ENCODE results near the gene SLAMF8.
A peak's percentile ranks its signal among the peaks of the same experiment; 100 is the strongest.

SLAMF8 gene

DNA sequence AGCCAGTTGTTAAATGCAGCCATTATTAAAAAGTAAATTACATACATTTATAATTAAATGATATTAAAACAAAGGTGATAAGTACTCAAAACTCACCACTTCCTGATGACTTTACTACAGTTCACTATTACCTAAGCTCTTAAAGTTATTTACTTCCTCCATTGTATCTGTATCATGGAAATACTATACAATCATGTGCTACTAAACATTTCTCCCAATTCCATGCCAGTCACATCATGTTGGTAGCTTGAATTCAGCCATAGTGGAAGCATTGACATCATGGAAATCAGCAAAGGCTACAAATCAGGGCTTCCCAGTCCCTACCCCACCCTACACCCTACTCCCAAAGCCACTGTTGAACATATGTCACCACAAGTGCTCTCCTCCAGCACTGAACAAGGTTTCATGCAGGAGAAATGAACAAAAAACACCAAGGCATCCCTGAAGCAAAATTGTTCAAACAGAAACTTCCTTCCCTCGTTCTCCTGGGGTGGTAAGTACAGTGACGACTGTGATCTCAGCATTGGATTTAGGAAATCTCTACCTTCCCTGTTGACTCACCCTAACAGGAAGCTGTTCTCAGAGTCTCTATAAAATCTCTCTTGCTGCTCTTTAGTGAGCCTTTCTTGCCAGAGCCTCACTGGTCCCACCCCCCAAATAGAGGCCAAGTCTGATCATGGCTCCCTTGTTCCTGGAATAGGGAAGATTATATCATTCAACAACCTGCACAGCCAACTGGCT lies 23.1 kb downstream of the SLAMF8 start:
- no peak for DNase-seq (ENCODE audit: low spot score)

DNA sequence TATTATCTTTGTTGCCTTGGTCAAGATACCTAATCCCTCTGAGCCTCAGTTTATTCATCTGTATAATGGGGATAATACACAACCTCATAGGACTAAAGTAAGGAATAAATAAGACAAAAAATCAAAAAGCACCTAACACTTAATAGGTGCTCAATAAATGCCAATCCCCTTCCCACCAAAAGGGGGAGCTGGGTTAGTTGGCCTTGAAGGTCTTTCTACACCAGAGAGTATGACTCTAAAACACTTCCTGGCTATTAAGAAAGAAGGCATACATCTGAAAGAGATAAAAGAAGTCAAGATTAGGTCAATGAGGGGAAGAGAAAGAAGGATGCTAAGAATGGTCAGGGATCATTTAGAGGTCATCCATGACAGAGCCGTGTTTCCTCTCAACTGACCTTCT lies 24.7 kb downstream of the SLAMF8 start:
- DNase-seq (ENCODE audit: low spot score), result peak; percentile 15

DNA sequence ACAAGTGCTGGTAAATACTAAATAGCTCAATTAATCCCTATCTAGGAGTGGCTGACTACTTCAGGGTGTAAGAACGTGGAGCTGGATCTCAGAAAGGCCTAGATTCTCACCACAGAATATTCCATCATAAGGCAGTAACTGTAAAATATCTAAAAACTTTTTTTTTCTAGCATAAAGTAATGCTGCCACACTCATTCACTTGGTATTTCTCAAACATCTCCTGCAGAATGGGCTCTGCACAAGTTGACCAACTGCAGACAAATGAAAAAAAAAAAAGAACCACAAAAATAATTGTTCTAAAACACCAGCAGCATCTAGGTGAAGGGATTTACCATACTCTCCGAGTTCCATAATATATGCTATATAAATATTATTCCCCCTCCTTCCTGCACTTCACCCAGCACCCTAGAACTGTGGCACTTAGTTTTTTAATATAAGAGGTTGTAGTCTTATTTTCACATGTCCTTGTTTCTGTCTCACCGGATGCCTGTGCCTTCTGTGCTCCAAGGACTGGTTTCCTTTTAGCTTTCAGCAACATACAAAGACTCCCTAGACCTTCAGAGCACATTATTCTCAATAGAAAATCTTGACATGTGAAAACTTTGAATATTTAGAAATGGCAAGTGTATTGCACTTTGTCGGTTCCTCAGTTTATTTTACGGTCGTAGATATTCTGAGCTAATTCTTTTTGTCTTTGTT lies 26.9 kb downstream of the SLAMF8 start:
- no peak for DNase-seq (ENCODE audit: low spot score)

DNA sequence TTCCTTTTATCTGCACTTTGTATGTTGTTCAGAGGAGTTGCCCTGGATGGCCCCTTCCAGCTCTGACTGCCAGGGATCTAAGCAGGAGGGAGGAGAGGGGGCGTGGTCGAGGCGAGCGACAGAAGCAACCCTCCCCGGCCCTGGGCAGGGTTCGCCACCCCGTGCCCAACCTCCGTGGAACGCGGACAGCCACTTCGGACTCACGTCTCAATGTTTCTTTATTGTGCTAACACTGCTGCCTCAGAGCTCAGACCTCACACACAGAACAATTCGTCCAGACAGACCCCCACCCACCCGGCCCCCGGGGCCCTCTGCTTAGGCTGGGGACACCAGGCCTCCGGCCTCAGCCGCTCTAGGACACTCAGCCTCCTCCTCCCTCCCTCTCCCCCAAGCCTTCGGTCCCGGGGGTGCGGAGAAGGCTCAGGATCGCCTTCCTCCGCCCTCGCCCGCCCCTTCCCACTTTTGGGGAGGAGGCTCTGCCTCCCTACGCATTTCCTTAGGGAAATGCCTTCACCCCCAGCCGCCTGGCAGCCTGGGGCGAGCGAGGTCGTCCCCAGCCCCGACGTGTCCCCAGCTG lies 27.5 kb downstream of the SLAMF8 start:
- DNase-seq (ENCODE audit: low spot score), result no peak

DNA sequence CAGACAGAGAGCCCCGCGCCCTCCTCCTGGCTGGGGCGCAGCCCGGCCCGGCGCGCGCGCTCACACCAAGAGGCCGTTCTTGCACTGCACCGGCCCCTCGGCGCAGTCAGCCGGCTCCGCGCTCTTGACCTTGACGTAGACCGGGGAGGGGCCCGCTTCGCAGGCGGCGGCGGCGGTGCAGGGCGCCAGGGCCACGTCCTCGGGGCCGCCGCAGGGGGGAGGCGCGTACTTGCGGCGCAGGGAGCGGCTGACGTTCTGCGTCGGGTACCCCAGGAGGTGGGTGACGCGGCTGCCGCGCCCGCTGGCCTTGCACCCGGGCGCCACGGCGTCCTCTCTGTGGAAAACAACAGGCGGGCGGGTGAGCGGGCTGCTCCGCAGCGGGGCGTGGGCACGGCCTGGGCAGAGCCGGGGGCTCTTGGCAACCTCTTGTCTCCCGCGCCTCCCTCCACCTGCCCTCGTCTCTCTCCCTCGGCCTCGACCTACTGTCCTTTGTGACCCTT lies 28.1 kb downstream of the SLAMF8 start:
- DNase-seq (ENCODE audit: low spot score), result peak; percentile 27

DNA sequence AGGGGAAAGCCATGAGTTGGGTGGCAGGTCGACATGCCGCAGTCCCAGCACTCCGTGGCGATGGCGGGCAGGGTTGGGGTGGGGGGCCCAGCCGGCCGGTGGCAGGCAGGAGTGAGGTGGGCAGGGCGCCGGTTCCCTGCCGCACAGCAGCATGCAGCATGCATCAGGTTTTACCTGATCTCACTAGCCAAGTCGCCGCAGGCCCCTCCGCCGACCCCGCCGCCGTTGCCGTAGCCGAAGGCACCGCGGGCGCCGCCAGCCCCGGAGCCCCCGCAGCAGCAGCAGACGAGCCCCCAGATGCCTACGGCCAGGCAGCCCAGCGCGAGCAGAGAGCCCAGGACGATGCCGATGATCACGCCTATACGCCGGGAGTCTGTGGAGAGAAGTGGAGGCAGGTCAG lies 29.0 kb downstream of the SLAMF8 start:
- no peak for DNase-seq (ENCODE audit: low spot score)

DNA sequence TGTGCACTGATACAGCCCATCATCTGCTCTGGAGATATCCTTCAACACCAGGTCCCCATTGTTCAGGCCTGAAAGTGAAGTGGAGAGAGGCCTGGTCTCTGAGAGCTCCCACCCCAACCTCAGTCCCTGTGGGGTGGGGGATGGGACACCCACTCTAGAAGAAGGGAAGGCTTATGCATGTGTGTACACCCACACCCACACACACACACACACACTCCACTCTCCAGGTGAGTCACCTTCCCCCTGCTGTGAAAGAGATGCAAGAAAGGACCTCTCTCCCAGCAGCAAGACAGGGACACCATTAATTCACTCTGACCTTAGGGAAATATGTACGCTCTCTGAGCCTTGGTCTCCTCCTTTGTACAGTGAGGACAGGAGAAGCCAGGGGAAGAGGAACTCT lies 29.9 kb downstream of the SLAMF8 start:
- DNase-seq (ENCODE audit: low spot score), result no peak

DNA sequence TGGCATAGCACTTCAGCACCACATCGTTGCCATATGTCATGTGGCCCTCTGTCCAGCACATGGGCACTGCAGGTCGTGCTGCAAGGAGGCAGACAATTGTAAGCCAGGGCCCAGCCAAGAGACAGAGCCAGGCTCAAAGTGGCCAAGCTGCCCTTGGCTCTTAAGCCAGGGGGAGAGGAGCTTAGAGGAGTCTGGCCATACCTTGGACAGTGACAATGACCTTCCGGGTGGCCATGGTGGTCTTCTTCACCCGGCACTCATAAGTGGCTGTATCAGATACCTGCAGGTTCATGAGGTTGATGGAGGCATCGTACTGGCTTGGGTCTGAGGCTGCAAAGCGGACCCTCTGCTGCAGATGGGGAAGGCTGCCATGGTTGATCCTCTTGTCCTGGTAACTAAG lies 31.2 kb downstream of the SLAMF8 start:
- DNase-seq (ENCODE audit: low spot score), result no peak

DNA sequence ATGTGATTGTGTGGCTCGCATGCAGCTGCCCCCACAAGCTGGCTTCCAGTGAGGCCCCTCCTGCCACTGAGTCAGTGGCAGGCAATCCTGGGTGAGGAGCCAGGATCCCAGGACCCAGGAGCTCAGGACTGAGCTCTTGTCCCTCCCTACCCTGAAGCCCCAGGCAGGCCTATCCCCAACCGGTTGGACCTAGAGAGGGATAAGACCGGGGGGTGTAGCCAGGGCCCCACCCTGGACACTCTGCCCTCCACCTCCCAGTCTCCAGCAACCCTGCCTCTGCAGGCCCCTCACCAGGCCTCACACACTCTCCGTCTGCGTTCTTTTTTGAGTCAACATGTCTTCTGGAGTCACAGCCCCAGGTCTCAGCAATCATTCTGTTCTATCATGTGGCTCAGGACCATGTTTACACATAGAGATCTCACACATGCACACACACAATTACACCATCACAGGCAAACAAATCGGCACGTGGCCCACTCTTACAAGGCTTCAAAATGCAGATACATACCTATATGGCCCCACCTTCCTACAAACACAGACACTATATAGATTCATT lies 33.2 kb downstream of the SLAMF8 start:
- DNase-seq (ENCODE audit: low spot score), result no peak

DNA sequence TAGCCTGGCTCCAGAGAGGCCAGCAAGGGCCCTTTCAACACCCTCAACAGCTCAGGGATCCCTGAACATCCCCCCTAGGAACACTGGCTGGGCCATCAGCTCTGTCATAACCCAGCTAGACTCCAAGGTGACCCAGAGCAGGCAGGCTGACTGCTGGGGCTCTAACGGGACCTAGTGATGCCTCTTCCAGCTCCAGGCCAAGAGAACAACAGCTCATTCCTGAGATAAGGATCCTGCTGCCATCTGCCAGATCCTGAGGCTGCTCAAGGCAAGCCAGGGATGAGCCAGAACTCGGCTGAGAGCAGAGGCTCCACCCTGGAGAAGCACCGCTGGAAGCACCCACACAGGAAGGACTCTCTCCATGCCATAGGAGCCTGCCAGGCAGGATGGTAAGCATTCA lies 33.8 kb downstream of the SLAMF8 start:
- DNase-seq (ENCODE audit: low spot score), result no peak

DNA sequence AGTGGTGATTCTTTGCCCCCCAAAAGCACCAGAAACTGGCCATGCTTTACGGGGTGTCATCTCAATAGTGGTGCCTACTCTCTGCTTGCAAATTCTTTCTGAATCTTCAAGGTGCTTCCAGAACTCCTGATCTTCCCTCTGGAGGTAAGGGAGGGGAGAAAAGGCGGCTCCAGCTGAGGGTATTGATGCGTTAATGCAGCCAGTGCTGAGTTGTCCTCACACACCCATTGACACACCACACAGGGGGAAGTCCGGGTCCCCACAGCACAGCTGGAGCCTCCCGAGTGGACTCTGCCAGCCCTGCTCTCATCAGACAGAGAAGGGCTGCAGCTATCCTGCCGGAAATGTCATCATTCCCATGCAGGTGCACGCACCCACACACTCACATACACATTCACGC lies 34.5 kb downstream of the SLAMF8 start:
- DNase-seq (ENCODE audit: low spot score), result no peak

DNA sequence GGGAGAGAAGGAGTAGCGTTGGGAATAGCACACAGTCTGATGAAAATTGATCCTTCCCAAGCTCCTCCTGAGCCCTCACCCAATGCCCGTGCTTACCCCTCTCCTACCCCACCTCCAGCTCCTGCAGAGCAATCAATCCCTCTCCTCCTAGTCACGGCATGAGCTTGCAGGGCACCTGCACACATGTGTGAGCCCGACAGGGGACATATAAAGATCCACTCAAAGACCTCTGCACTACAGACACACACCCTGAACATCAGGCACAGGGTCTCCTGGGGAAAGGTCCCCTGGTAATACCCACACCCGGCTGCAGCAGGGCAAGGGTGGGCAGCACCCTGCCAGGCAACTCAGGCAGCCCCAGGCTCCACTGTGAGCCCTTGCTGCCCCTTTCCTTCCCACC lies 35.4 kb downstream of the SLAMF8 start:
- DNase-seq (ENCODE audit: low spot score), result no peak

DNA sequence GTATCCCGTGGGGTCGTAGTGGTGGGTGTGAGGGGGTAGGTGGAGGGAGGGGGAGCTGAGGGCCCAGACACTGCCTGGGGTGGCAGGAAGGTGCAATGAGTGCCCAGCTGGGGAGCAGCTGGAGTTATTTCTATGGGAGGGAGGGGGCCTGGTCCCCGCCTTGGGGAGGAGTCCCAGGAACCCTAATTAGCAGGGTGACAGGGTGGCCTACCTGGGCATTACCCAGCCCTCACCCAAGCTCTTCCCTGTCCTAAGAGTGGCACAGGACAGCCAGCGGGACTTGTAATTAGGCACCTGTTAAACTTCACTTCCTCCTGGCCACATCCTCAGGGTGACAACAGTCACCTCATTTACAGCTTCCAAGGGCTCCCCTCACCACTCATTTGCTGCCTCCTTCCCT lies 35.9 kb downstream of the SLAMF8 start, which contains the start of gene VSIG8:
TSS of gene VSIG8 (minus strand) at position 101 of the 400 bp plus-strand sequence. CDS start 136 bp downstream, outside the sequence.
- no peak for DNase-seq (ENCODE audit: low spot score)

DNA sequence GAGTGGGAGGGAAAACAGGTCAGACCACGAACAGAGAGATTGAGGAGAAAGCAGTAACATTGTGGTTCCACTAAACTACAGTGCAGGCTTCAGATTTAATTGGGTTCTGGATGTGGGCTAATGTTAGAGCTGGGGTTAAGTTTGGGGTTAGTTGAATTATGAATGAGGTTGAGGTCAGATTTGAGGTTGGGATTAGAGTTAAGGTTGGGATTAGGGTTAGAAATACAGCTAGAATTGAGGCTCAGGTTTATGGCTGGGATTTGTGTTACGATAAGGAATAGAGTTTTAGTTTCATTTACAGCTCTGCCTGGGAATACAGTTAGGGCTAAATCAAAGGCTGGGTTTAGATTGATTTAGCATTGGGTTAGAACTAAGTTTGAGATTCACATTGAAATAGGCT lies 37.6 kb downstream of the SLAMF8 start:
- DNase-seq (ENCODE audit: low spot score), result no peak

DNA sequence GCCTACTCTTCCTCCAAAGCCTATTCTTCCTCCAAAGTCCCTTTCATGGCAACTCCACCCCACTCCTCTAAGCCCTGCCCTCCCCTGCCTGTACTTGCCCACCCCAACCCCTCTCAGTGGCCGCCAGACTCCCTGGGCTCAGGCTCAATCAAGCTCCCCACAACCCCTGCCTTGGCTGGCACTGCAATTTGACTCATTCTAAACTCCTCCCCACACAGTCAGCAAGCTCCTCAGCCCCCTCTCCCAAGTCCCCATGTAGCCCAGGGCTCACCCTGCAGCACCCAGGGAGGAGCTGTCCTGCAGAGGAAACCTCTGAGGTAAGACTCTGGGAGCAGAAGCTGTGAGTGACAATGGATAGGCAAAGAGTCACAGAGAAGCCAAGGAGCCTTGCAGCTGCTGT lies 39.4 kb downstream of the SLAMF8 start:
- no peak for DNase-seq (ENCODE audit: low spot score)

DNA sequence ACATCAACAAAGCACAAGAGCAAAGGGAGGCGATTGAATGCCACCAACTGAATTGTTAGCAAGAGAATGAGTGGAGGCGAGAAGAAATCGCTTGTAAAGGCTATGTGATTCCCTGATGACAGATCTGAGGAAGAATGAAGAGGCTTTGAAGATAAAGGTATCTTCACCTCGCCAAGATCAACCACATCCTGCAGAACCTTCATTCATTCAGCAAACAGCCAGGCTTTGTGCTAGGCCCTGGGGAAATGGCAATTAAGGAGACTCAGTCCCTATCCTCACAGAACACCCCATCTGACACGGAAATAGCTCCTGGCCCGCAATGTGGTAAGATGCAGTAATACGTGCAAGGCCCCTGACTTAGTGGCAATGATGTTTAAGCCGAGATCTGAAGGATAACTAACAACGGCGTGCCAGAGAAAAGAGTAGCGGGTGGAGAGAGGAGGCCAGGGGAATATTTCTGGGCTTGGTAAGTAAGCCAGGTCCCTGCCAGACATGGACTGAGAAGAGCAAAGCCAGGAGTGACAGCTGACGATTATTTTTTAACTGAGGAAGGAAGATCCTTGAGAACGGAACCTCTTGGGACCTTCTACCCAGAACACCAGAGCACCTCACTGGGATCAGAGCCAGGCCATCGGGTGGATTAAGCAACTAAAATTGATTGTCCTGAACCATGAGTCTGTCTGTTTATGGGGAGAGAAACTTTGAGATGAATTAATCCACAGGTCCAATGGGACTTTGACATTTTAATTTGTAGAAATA lies 40.4 kb downstream of the SLAMF8 start:
- no peak for DNase-seq (ENCODE audit: low spot score)

DNA sequence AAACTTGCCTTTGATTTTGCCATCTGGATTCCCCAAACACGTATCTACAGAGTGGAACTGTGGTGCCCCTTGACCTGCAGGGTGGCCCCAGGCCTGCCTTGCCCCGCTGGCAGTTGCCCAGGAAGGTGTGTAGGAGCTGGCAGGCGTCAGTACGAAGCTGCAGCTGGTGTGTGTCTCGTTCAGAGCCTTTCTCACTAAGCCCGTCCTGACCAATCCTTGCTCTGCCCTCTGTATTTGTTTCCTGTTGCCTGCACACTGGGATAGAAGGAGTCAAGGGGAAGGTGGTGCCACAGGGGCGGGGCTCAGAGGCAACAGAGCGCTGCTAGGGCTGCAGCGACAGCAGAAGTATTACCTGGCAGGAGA lies 41.0 kb downstream of the SLAMF8 start:
- no peak for DNase-seq (ENCODE audit: low spot score)

DNA sequence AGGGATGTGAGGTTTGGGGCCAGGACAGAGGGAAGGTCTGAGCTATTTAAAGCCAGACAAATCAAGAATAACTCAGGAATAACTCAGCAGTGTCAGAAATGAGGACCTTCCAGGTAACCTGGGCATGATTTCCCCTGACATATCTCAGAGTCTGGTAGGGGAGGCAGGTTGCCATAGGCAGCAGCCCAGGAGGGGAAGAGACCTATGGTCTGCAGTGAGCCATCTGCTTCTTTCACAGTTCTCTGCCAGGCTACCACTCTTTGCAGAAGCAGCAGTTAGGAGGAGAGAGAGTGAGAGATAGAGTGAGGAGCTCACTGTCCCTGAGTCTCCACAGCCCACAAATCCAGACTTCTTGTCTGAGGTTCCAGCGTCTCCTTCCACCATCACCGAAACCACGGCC lies 42.1 kb downstream of the SLAMF8 start:
- DNase-seq (ENCODE audit: low spot score), result no peak

DNA sequence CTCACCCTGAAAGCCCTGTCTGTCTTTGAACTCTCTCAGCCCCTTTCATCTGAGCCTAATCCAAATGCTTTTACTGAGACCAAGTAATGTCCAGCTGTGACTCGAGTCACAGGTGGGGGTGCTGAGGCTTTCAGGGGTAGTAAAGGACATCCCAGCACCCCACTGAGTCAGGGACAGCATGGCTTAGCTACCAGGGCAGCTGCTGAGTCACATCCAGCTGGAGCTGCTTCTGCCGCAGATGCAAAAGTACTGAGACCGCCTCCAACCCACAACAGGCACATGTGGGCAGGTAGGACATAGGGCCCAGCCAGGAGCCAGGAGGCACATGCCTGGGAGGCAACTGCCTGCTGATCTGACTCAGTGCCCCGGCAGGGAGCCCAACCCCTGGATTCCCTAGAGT lies 42.5 kb downstream of the SLAMF8 start:
- DNase-seq (ENCODE audit: low spot score), result no peak

DNA sequence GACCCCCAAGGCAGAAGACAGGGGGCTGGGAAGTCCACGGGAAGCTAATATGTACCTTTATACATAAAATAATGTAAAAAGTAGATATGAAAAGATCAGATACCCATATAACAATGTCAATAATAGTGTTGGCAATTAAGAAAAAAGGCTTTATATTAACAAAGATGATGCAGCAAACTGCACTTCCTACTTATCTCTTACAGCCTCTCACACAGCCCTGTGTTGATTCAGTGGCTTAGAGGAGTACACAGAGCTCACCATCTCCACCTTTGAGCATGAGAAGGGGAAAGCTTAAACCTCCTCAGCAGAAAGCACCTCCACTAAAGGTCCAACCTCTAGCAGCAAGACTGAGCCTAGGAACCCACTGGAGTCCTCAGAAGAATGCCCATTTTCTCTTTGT lies 42.9 kb downstream of the SLAMF8 start:
- DNase-seq (ENCODE audit: low spot score), result no peak

DNA sequence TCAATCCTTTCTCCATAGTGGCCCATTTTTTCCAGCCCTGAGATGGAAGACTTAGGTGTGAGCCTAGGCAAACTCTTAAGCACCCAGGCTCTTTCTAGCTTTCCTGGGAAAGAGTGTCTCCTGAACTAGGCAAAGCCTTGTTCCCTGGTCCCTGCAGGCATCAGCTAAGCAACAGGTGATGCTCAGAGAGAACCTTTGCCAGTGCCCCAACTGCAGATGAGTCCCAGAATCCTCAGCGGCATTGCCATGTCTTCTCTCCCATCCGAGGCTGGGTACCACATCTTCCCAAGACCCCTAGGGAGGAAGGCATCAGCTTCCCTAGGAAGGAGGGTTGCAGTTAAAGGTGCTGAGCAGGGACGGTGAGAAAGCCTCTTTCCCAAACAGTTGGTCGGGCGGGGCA lies 44.0 kb downstream of the SLAMF8 start:
- DNase-seq (ENCODE audit: low spot score), result no peak

DNA sequence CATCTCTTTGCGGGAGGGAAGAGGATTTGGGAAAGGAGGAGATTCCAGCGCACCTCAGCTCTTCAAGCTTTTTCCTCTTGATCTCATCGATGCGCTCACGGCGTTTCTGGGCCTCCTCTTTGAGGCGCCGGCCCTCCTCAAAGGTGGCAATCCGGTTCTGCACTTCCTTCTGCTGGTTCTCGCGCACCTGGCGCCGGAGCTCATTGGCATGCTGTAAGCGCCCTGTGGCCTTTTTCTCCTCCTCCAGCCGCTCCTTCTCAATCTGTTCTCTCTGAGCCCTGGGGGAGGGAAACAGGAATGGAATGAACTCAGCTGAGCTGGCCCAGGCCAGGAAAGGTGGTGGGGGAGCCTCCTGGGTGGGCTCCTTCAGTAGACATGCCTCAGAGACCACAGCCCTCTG lies 46.2 kb downstream of the SLAMF8 start:
- no peak for DNase-seq (ENCODE audit: low spot score)
